WTC11 (cell line): ENCODE data around the gene GDF2. TPM values are rescaled to one million over a fixed set of nuclear protein-coding genes. Genes with fewer than 3 reads are reported as not detected.

Experiments used
- ATAC-seq: fragments of 200-7000 bp; cut with Tn5 transposase; 2 replicates; pipeline ENCODE4 v1.10.0; 2021; ENCODE audit warnings: mild to moderate bottlenecking, moderate library complexity
- CTCF ChIA-PET: fragments of 300-600 bp; sonication (Branson Sonifier 250); formaldehyde crosslinking; loops from one replicate; lab custom pipeline; 2021; ENCODE audit warnings: antibody characterized with exemption; lab: Charles Lee
- POLR2A ChIA-PET: fragments of 350-600 bp; sonication (Branson Sonifier 250); formaldehyde crosslinking; loops from one replicate; lab custom pipeline; 2021; ENCODE audit warnings: antibody characterized with exemption; lab: Charles Lee
- DNase-seq: peaks from one replicate; pipeline ENCODE4 v3.0.0; 2021; ENCODE audit warnings: low spot score
- H3K27ac Mint-ChIP-seq: 2 replicates; pipeline ENCODE4 v1.8.0; 2021; ENCODE audit warnings: mixed read lengths
- H3K27me3 Mint-ChIP-seq: 2 replicates; pipeline ENCODE4 v1.8.0; 2021; ENCODE audit warnings: low read depth, mild to moderate bottlenecking, moderate library complexity, mixed read lengths
- H3K36me3 Mint-ChIP-seq: 2 replicates; pipeline ENCODE4 v1.8.0; 2021; ENCODE audit warnings: mixed read lengths
- H3K4me1 Mint-ChIP-seq: 2 replicates; pipeline ENCODE4 v1.8.0; 2022; ENCODE audit warnings: mixed read lengths
- H3K4me3 Mint-ChIP-seq: 2 replicates; pipeline ENCODE4 v1.8.0; 2021; ENCODE audit warnings: mild to moderate bottlenecking, moderate library complexity, mixed read lengths
- H3K9me3 Mint-ChIP-seq: 2 replicates; pipeline ENCODE4 v1.8.0; 2021; ENCODE audit warnings: mixed read lengths
- CBFB ChIP-seq: sonication (generic); formaldehyde crosslinking; IDR thresholded peaks from 2 replicates; pipeline ENCODE4 v1.8.1; 2022; ENCODE audit warnings: mild to moderate bottlenecking, low read depth, missing genetic modification reagents
- CREM ChIP-seq: sonication (generic); formaldehyde crosslinking; IDR thresholded peaks from 2 replicates; pipeline ENCODE4 v1.8.1; 2022; ENCODE audit warnings: mild to moderate bottlenecking, missing genetic modification reagents, moderate library complexity
- ELF4 ChIP-seq: sonication (generic); formaldehyde crosslinking; IDR thresholded peaks from 2 replicates; pipeline ENCODE4 v1.8.1; 2022; ENCODE audit warnings: low read depth, mild to moderate bottlenecking, moderate library complexity, missing genetic modification reagents
- FOXP1 ChIP-seq: sonication (generic); formaldehyde crosslinking; IDR thresholded peaks from 2 replicates; pipeline ENCODE4 v1.8.0; 2022; ENCODE audit warnings: missing genetic modification reagents, mild to moderate bottlenecking, moderate library complexity, borderline replicate concordance
- JUN ChIP-seq: sonication (generic); formaldehyde crosslinking; IDR thresholded peaks from 2 replicates; pipeline ENCODE4 v1.8.0; 2023; ENCODE audit warnings: mild to moderate bottlenecking, missing genetic modification reagents
- KAT7 ChIP-seq: sonication (generic); formaldehyde crosslinking; IDR thresholded peaks from 2 replicates; pipeline ENCODE4 v1.8.1; 2023; ENCODE audit warnings: missing genetic modification reagents, mild to moderate bottlenecking, borderline replicate concordance
- NFYB ChIP-seq: sonication (generic); formaldehyde crosslinking; conservative IDR thresholded peaks from 2 replicates; pipeline ENCODE4 v1.8.0; 2022; ENCODE audit warnings: low read depth, missing genetic modification reagents
- NR3C1 ChIP-seq: sonication (generic); formaldehyde crosslinking; conservative IDR thresholded peaks from 2 replicates; pipeline ENCODE4 v1.8.1; 2023; ENCODE audit warnings: low read depth, mild to moderate bottlenecking, missing genetic modification reagents
- OVOL2 ChIP-seq: fragments of 250-450 bp; sonication (Bioruptor Pico); IDR thresholded peaks from 2 replicates; pipeline ENCODE4 v1.9.0; 2021; ENCODE audit warnings: mild to moderate bottlenecking, borderline replicate concordance
- SP1 ChIP-seq: sonication (generic); formaldehyde crosslinking; conservative IDR thresholded peaks from 2 replicates; pipeline ENCODE4 v1.8.1; 2022; ENCODE audit warnings: missing genetic modification reagents
- TP53 ChIP-seq: sonication (generic); formaldehyde crosslinking; IDR thresholded peaks from 2 replicates; pipeline ENCODE4 v1.8.1; 2023; ENCODE audit warnings: mild to moderate bottlenecking, missing genetic modification reagents
- ZNF121 ChIP-seq: sonication (generic); formaldehyde crosslinking; IDR thresholded peaks from 2 replicates; pipeline ENCODE4 v1.8.0; 2023; ENCODE audit warnings: missing genetic modification reagents
- ZNF138 ChIP-seq: sonication (generic); formaldehyde crosslinking; conservative IDR thresholded peaks from 2 replicates; pipeline ENCODE4 v1.8.1; 2022; ENCODE audit warnings: mild to moderate bottlenecking, moderate library complexity, missing genetic modification reagents
- ZNF219 ChIP-seq: sonication (generic); formaldehyde crosslinking; IDR thresholded peaks from 2 replicates; pipeline ENCODE4 v1.8.0; 2023; ENCODE audit warnings: missing genetic modification reagents, mild to moderate bottlenecking, borderline replicate concordance
- ZNF416 ChIP-seq: fragments of 250-450 bp; sonication (Bioruptor Pico); IDR thresholded peaks from 2 replicates; pipeline ENCODE4 v1.9.0; 2021; ENCODE audit warnings: mild to moderate bottlenecking, inconsistent platforms
- ZNF423 ChIP-seq: fragments of 250-450 bp; sonication (Bioruptor Pico); IDR thresholded peaks from 2 replicates; pipeline ENCODE4 v2.1.2; 2022; ENCODE audit warnings: mild to moderate bottlenecking, moderate library complexity
- total RNA-seq: library from RNA; stranded (reverse); gene quantifications from 3 replicates; pipeline ENCODE4 v1.2.3, GENCODE V29; 2021
- TF ChIP-seq, protein P1 (sequence below): fragments of 250-450 bp; sonication (Bioruptor Pico); conservative IDR thresholded peaks from 2 replicates; pipeline ENCODE4 v1.9.0; 2021; ENCODE audit warnings: mild to moderate bottlenecking
- TF ChIP-seq, protein P2 (sequence below): fragments of 250-450 bp; sonication (Bioruptor Pico); IDR thresholded peaks from 2 replicates; pipeline ENCODE4 v1.8.0; 2021; ENCODE audit warnings: mild to moderate bottlenecking
- TF ChIP-seq, protein P3 (sequence below): sonication (generic); formaldehyde crosslinking; IDR thresholded peaks from 2 replicates; pipeline ENCODE4 v1.8.1; 2022; ENCODE audit warnings: low read depth, mild to moderate bottlenecking, moderate library complexity, missing genetic modification reagents, borderline replicate concordance
- TF ChIP-seq, protein P4 (sequence below): sonication (generic); formaldehyde crosslinking; IDR thresholded peaks from 2 replicates; pipeline ENCODE4 v1.8.0; 2023; ENCODE audit warnings: mild to moderate bottlenecking, missing genetic modification reagents
- TF ChIP-seq, protein P5 (sequence below): sonication (generic); formaldehyde crosslinking; IDR thresholded peaks from 2 replicates; pipeline ENCODE4 v1.8.1; 2023; ENCODE audit warnings: mild to moderate bottlenecking, missing genetic modification reagents, moderate library complexity

Gene GDF2
- total RNA-seq, 1 experiment from 2014 or later = not detected

DNA sequence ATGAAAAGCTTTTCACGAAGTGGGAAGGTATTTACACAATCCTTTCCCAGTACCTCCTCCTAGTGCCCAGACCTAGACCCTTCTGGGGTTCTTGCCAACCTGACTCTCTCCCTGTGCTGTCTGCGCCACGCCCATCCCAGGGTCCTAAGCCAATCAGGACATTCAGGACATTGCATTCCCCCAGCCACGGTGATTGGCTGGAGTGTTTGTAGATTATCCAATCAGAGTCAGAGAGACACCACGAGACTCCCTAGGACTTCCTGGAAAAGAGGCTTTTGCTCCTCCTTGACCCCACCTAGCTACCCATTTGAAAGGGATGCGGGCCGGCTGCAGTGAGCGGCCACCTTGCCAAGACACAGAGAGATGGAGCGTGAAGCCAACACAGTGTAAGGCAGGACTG lies 3.5 kb upstream of the GDF2 start:
- ATAC-seq = peak; percentile 88
- Mint-ChIP-seq H3K27me3 (no peaks in the 10 kb centered on the region), H3K4me1 (no peaks in the 10 kb centered on the region)
- POLR2A ChIA-PET = interaction anchor here (0.6 kb wide), 1 partner anchor 44 kb away, joined by 4 read pairs; no protein-coding TSS in a partner anchor
- TF ChIP-seq OVOL2 = no peak
- peak; percentile 84 for TF ChIP-seq NFYB (CRISPR knock-in tag)
- TF ChIP-seq, all 79 proteins: peak for 1
- Mint-ChIP-seq H3K36me3 (no peaks in the 10 kb centered on the region), H3K9me3 (peaks cover 4% of the 10 kb centered on the region), H3K27ac (no peak overlapping the region), H3K4me3 (no peak overlapping the region)
- CTCF ChIA-PET = interaction anchor here (1.0 to 3.0 kb wide), 4 partner anchors 22 to 294 kb away, joined by 4 to 14 read pairs (median 7); no protein-coding TSS in a partner anchor
- DNase-seq = no peak

DNA sequence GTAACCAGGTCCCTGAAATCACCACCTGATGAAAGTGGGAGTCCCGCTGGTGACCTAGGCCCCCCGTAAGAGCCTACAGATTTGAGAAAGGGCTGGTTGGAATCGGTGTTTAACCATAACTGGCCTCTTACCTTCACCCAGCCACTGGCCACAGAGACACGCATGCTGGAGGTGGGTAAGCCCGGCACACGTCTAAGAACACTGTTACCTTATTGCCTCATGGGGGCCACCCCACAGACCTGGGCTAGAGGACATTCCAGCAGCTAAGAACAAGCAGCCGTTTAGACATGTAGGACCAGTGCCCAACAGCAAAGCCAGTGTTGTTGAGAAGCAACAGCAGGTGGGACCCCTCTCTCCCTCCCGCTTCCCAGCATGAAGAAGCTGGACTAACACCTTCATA lies 2.5 kb upstream of the GDF2 start:
- CTCF ChIA-PET = interaction anchor here (1.6 to 3.0 kb wide), 2 partner anchors 21 to 272 kb away, joined by 5 to 14 read pairs; no protein-coding TSS in a partner anchor
- no peak for TF ChIP-seq JUN (CRISPR knock-in tag)
- no peak for TF ChIP-seq ZNF121 (CRISPR knock-in tag)
- no peak for TF ChIP-seq ZNF416 (CRISPR knock-in tag)
- TF ChIP-seq, protein P1, sequence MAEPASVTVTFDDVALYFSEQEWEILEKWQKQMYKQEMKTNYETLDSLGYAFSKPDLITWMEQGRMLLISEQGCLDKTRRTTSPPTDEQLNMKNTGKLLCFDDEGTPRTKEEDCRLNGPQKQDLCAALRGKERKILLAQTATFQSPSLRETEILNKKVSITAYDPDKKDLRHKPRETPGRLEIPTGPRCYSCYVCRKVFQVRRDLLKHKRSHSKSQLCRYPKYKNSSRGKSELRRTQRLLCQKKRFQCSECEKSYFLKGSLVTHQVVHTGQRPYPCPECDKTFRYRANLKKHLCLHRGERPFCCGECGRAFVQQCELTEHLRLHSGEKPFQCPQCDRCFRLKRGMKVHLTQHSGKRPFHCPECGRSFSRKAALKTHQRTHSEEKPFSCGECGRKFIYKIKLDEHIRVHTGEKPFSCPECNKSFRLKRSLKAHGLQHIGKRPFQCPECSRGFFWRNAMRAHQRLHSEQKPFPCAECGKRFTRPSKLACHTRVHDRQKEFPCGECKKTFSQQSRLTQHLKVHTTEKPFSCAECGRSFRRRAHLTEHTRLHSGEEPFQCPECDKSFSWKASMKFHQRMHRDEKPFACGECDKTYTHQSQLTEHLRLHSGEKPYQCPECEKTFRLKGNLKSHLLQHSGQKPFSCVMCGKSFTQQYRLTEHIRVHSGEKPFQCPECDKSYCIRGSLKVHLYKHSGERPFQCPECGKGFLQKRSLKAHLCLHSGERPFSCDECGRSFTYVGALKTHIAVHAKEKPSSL (CRISPR knock-in tag) = no peak
- no peak for TF ChIP-seq SP1 (CRISPR knock-in tag)
- no peak for TF ChIP-seq KAT7
- TF ChIP-seq CBFB (CRISPR knock-in tag) = no peak
- TF ChIP-seq ZNF138 = no peak
- TF ChIP-seq, protein P2, sequence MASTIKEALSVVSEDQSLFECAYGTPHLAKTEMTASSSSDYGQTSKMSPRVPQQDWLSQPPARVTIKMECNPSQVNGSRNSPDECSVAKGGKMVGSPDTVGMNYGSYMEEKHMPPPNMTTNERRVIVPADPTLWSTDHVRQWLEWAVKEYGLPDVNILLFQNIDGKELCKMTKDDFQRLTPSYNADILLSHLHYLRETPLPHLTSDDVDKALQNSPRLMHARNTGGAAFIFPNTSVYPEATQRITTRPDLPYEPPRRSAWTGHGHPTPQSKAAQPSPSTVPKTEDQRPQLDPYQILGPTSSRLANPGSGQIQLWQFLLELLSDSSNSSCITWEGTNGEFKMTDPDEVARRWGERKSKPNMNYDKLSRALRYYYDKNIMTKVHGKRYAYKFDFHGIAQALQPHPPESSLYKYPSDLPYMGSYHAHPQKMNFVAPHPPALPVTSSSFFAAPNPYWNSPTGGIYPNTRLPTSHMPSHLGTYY (CRISPR knock-in tag) = no peak
- TF ChIP-seq, protein P3, sequence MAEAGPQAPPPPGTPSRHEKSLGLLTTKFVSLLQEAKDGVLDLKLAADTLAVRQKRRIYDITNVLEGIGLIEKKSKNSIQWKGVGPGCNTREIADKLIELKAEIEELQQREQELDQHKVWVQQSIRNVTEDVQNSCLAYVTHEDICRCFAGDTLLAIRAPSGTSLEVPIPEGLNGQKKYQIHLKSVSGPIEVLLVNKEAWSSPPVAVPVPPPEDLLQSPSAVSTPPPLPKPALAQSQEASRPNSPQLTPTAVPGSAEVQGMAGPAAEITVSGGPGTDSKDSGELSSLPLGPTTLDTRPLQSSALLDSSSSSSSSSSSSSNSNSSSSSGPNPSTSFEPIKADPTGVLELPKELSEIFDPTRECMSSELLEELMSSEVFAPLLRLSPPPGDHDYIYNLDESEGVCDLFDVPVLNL (CRISPR knock-in tag) = no peak
- no peak for TF ChIP-seq ELF4 (CRISPR knock-in tag)
- no peak for TF ChIP-seq NR3C1 (CRISPR knock-in tag)
- H3K9me3 Mint-ChIP-seq = peaks cover 4% of the 10 kb centered on the region
- no peak for DNase-seq
- no peaks in the 10 kb centered on the region for H3K27me3 Mint-ChIP-seq
- no peaks in the 10 kb centered on the region for H3K4me1 Mint-ChIP-seq
- POLR2A ChIA-PET = interaction anchor here (0.8 kb wide), 1 partner anchor 194 kb away, joined by 3 read pairs; no protein-coding TSS in a partner anchor
- no peaks in the 10 kb centered on the region for H3K36me3 Mint-ChIP-seq
- ATAC-seq = no peak
- H3K4me3 Mint-ChIP-seq = no peak overlapping the region
- no peak overlapping the region for H3K27ac Mint-ChIP-seq

DNA sequence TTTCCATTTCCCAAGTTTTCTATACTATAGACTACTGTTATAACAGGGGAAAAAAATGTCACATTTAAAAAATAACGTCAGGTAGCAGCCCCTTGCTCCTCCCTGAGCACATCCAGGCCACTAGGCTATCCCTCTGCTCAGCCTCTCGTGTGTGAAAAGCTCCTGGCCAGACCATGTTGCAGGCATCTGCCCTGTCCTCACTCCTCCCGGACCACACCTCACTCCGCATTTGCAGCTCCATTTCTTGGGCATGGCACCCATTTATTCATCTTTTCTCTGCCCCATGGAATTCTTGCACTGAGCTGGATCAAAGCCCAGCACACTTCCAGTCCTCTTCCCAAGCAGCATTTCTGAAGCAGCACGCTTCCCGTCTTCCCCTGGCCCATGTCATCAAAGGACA lies 1.4 kb upstream of the GDF2 start:
- POLR2A ChIA-PET = interaction anchor here (0.8 kb wide), 1 partner anchor 195 kb away, joined by 3 read pairs; no protein-coding TSS in a partner anchor
- ATAC-seq (no peak), DNase-seq (no peak)
- Mint-ChIP-seq H3K9me3 (peaks cover 4% of the 10 kb centered on the region), H3K27ac (no peak overlapping the region), H3K4me1 (no peaks in the 10 kb centered on the region), H3K4me3 (no peak overlapping the region), H3K36me3 (no peaks in the 10 kb centered on the region), H3K27me3 (no peaks in the 10 kb centered on the region)
- CTCF ChIA-PET = interaction anchor here (1.1 to 2.1 kb wide), 2 partner anchors 20 to 33 kb away, joined by 3 to 8 read pairs; no protein-coding TSS in a partner anchor
- no peak for TF ChIP-seq FOXP1 (CRISPR knock-in tag)
- TF ChIP-seq CREM (CRISPR knock-in tag) = no peak
- no peak for TF ChIP-seq ZNF219
- TF ChIP-seq JUN (CRISPR knock-in tag) = no peak
- TF ChIP-seq OVOL2 = no peak
- TF ChIP-seq ZNF423 (CRISPR knock-in tag) = no peak
- no peak for TF ChIP-seq TP53 (CRISPR knock-in tag)
- TF ChIP-seq, protein P4, sequence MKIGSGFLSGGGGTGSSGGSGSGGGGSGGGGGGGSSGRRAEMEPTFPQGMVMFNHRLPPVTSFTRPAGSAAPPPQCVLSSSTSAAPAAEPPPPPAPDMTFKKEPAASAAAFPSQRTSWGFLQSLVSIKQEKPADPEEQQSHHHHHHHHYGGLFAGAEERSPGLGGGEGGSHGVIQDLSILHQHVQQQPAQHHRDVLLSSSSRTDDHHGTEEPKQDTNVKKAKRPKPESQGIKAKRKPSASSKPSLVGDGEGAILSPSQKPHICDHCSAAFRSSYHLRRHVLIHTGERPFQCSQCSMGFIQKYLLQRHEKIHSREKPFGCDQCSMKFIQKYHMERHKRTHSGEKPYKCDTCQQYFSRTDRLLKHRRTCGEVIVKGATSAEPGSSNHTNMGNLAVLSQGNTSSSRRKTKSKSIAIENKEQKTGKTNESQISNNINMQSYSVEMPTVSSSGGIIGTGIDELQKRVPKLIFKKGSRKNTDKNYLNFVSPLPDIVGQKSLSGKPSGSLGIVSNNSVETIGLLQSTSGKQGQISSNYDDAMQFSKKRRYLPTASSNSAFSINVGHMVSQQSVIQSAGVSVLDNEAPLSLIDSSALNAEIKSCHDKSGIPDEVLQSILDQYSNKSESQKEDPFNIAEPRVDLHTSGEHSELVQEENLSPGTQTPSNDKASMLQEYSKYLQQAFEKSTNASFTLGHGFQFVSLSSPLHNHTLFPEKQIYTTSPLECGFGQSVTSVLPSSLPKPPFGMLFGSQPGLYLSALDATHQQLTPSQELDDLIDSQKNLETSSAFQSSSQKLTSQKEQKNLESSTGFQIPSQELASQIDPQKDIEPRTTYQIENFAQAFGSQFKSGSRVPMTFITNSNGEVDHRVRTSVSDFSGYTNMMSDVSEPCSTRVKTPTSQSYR = no peak
- TF ChIP-seq, protein P5, sequence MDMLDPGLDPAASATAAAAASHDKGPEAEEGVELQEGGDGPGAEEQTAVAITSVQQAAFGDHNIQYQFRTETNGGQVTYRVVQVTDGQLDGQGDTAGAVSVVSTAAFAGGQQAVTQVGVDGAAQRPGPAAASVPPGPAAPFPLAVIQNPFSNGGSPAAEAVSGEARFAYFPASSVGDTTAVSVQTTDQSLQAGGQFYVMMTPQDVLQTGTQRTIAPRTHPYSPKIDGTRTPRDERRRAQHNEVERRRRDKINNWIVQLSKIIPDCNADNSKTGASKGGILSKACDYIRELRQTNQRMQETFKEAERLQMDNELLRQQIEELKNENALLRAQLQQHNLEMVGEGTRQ (CRISPR knock-in tag) = no peak
- TF ChIP-seq, protein P3 (CRISPR knock-in tag) = no peak
